Left ventricle myocardium inferior (tissue), 1 donor: Measurements from ENCODE around the gene BARX2. TPM values are rescaled to one million over a fixed set of nuclear protein-coding genes. Genes with fewer than 3 reads are reported as not detected.

Source experiments
- DNase-seq: peaks from one replicate; pipeline ENCODE4 v3.0.0-alpha.2; 2020
- H3K27ac ChIP-seq: fragments of 200-600 bp; replicated peaks from 2 replicates; pipeline ENCODE4 v1.8.0; 2021
- H3K27me3 ChIP-seq: fragments of 200-600 bp; 2 replicates; pipeline ENCODE4 v1.8.0; 2021; ENCODE audit warnings: low read depth
- H3K36me3 ChIP-seq: fragments of 200-600 bp; 2 replicates; pipeline ENCODE4 v1.8.0; 2021
- H3K4me1 ChIP-seq: fragments of 200-600 bp; 2 replicates; pipeline ENCODE4 v1.8.0; 2021
- H3K4me3 ChIP-seq: fragments of 200-600 bp; 2 replicates; pipeline ENCODE4 v1.8.0; 2021; ENCODE audit warnings: mild to moderate bottlenecking, moderate library complexity
- H3K9me3 ChIP-seq: fragments of 200-600 bp; replicated peaks from 2 replicates; pipeline ENCODE4 v1.8.0; 2021
- intact Hi-C: fragments of 100-400 bp; cut with micrococcal nuclease; formaldehyde crosslinking; loops from one replicate; pipeline ENCODE4 v1.11.0; 2022
- total RNA-seq: library from RNA; stranded (reverse); fragmentation: NEBNext Ultra II Directional; extraction: Animal tissue kit (Norgen Biotek cat#: 25700); gene quantifications from one replicate; pipeline ENCODE4 v1.2.1, GENCODE V29; 2021
- TF ChIP-seq, protein P1 (sequence below): fragments of 200-600 bp; IDR thresholded peaks from 2 replicates; pipeline ENCODE4 v1.8.0; 2021; ENCODE audit warnings: antibody characterized with exemption, mild to moderate bottlenecking, borderline replicate concordance
- donor health status: DM: no; HTN: yes; CAD: no; lungs with severe emphysema.

Gene BARX2
- total RNA-seq, 1 donor from 2014 or later: not detected

DNA sequence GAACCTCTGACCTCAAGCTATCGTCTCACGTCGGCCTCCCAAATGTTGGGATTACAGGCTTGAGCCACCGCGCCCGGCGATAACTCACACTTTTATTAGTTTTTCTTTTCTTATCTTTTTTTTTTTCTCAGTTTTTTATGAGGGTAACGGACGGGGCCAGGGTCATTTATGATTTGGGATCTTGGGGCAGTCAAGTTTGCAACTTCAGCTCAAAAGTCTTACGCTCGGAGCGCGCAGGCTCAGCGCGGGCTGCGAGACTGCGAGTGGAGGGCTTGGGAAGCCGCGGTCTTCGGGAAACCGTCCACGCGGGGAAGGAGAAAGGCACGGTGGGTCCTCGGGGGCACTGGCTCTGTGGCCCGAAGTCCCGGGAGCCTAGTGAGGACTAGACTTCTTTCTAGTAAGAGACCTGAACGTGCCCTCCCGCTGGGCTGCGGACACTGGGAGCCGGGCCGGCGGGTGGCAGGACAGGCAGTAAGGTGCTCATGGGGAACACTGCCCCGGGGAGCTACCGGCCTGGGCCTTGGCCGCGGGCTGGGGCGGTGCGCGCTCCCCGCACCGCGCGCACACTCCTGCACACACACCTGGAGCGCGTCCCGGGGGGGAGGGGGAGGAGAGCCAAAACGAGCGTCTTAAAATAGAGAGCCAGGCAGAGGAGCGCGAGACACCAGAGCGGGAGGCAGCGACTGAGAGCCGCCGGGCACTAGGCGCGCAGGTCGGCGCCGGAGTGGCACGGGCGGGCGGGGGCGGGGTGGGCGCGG lies 476 bp upstream of the BARX2 start:
- Histone ChIP-seq H3K9me3 (no peaks in the 10 kb centered on the region), H3K4me3 (peak overlapping the region; percentile 56), H3K36me3 (no peaks in the 10 kb centered on the region), H3K27me3 (peaks cover 100% of the 10 kb centered on the region), H3K27ac (no peak overlapping the region), H3K4me1 (peaks cover 38% of the 10 kb centered on the region)
- intact Hi-C loops: no loop called here
- no peak for DNase-seq
- TF ChIP-seq, protein P1, sequence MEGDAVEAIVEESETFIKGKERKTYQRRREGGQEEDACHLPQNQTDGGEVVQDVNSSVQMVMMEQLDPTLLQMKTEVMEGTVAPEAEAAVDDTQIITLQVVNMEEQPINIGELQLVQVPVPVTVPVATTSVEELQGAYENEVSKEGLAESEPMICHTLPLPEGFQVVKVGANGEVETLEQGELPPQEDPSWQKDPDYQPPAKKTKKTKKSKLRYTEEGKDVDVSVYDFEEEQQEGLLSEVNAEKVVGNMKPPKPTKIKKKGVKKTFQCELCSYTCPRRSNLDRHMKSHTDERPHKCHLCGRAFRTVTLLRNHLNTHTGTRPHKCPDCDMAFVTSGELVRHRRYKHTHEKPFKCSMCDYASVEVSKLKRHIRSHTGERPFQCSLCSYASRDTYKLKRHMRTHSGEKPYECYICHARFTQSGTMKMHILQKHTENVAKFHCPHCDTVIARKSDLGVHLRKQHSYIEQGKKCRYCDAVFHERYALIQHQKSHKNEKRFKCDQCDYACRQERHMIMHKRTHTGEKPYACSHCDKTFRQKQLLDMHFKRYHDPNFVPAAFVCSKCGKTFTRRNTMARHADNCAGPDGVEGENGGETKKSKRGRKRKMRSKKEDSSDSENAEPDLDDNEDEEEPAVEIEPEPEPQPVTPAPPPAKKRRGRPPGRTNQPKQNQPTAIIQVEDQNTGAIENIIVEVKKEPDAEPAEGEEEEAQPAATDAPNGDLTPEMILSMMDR: no peak

DNA sequence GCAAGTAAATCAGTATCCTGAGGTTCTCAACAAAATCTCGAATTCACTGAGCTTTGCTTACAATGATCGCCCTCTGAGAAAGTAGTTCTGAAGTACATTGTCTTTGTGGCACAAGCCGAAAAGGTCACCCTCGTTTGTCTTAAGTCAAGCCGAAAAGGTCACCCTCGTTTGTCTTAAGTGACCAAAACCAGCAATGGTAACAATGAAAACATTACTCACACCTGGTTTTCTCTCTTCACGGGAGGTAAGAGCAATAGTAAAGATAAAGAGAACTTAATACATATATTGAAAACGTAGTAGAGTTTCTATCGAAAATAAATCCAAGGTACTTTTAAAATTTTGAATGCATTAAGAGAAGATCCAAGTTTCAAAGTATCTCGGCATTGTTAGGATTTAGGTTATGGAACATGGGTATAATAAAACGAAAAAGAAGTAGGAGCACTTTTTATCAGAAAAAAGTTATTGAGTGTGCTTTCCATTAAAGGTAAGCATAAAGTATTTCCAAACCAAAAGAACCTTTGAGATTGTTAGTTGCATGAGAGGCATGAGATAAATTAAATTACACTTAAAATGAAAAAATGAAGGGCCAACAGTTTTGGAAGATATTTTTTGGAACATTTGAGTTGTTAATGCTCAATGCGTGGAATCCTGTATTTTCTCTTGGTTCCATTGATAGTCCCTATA lies 1.2 kb downstream of the BARX2 start:
- TF ChIP-seq, protein P1: no peak
- no peaks in the 10 kb centered on the region for H3K9me3 ChIP-seq
- H3K4me3 ChIP-seq: no peak overlapping the region
- H3K27me3 ChIP-seq: peaks cover 100% of the 10 kb centered on the region
- H3K27ac ChIP-seq: no peak overlapping the region
- no peak for DNase-seq
- peaks cover 38% of the 10 kb centered on the region for H3K4me1 ChIP-seq
- H3K36me3 ChIP-seq: no peaks in the 10 kb centered on the region
- intact Hi-C loops: no loop called here

DNA sequence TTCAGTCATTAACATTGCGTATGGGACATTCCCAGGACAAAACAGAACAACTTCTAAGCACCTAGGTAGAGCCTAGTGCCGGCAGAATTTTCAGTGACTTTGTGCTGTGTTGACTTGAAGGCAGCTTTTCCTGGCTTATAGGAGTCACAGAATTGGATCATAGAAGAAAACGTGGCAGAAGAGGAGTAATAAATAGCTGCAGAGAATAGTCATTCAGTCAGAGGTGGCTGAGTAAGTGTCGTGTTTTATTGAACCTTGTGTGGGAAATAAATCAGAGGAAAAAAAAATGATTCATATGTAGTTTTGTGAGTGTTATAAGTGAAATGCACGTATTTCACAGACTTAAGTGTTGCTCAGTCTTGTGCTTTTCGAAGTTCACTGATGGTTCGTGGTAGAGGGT lies 2.1 kb downstream of the BARX2 start:
- intact Hi-C loops: no loop called here
- TF ChIP-seq, protein P1: no peak

DNA sequence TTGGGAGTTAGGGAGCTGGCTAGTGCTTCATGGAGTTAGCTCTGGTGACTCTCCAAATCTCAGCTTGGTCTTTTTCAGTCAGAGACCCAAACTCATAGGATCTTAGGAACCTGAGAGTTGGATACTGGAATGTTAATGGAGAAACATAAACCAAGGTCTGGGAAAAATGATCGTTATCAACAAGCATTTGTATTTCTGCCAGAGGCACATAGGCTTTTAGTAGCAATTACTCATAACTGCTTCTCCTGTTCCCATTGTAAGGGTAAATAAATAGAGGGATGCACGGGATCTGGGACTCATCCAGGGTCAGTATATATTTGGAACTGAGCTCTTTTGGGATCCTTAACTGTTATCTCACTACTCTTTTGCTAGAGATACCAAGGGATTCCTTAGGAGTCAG lies 4.8 kb downstream of the BARX2 start:
- no peak overlapping the region for H3K4me3 ChIP-seq
- H3K27me3 ChIP-seq: peaks cover 96% of the 10 kb centered on the region
- H3K36me3 ChIP-seq: no peaks in the 10 kb centered on the region
- intact Hi-C loops: no loop called here
- no peaks in the 10 kb centered on the region for H3K9me3 ChIP-seq
- DNase-seq: no peak
- H3K4me1 ChIP-seq: peaks cover 8% of the 10 kb centered on the region
- H3K27ac ChIP-seq: no peak overlapping the region
- TF ChIP-seq, protein P1: no peak

More for the DNA sequence above, 2.1 kb downstream of the BARX2 start:
- no peak overlapping the region for H3K27ac ChIP-seq
- peaks cover 100% of the 10 kb centered on the region for H3K27me3 ChIP-seq
- H3K9me3 ChIP-seq: no peaks in the 10 kb centered on the region
- H3K36me3 ChIP-seq: no peaks in the 10 kb centered on the region
- DNase-seq: no peak
- H3K4me1 ChIP-seq: peaks cover 35% of the 10 kb centered on the region
- no peak overlapping the region for H3K4me3 ChIP-seq

DNA sequence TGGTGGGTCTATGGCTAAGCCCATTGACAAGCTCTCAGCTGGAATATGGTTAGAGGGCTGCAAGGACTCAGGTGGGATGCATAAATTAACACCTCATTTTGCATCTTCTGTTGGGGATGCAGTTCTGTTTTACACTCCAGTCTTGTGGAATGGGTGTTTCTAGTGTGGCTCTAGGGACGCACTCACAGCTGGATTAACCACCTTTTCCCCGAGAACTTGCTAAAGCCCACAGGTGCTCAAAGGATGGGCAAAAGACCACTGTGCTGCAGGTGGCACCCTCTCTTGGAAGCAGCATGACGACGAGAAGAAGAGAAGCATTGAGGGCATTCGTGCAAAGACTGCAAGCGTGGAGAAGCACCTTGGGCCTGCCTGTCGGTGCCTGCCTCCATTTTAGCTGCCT lies 6.9 kb downstream of the BARX2 start:
- no peak overlapping the region for H3K27ac ChIP-seq
- H3K4me1 ChIP-seq: no peaks in the 10 kb centered on the region
- no peak overlapping the region for H3K4me3 ChIP-seq
- peaks cover 88% of the 10 kb centered on the region for H3K27me3 ChIP-seq
- no peaks in the 10 kb centered on the region for H3K36me3 ChIP-seq
- TF ChIP-seq, protein P1: no peak
- no peak for DNase-seq
- H3K9me3 ChIP-seq: no peaks in the 10 kb centered on the region
- intact Hi-C loops: no loop called here
